ENCODE measurements around the gene TRIM32.

Gene TRIM32

GRCh38 chr9:116643691-116644090 lies 43.4 kb upstream of the TRIM32 start:
- Histone ChIP-seq H2AFZ (ENCODE audit: low read length) (no peak overlapping the region), H4K20me1 (ENCODE audit: insufficient read depth, low read length) (no peaks in the 10 kb centered on the region), H3K9ac (ENCODE audit: low read length) (no peak overlapping the region), H3K4me2 (ENCODE audit: low read length) (no peak overlapping the region), H3K9me2 (ENCODE audit: low read depth, low read length) (no peaks in the 10 kb centered on the region), H3K27ac (ENCODE audit: low read depth, low read length, poor library complexity, severe bottlenecking) (no peak overlapping the region), H3K79me2 (ENCODE audit: insufficient read depth, low read length) (no peaks in the 10 kb centered on the region), H3K36me3 (ENCODE audit: insufficient read depth, low read length) (no peaks in the 10 kb centered on the region), H3K4me3 (ENCODE audit: low read depth, low read length, poor library complexity, severe bottlenecking) (no peak overlapping the region), H3K27me3 (ENCODE audit: insufficient read depth, low read length) (no peaks in the 10 kb centered on the region), H3K9me3 (ENCODE audit: low read length) (no peaks in the 10 kb centered on the region), H3F3A (ENCODE audit: insufficient read depth, low read length) (no peaks in the 10 kb centered on the region), H3K4me1 (ENCODE audit: insufficient read depth, low read length, severe bottlenecking) (no peaks in the 10 kb centered on the region)
- TF ChIP-seq CTCF (IDR thresholded peaks at IDR 0.05; ENCODE audit: low read length), result no peak
- no peak for TF ChIP-seq EZH2 (IDR thresholded peaks at IDR 0.05; ENCODE audit: borderline replicate concordance, low read length)

- no peaks in the 10 kb centered on the region for H3K9me2 ChIP-seq (ENCODE audit: low read depth, low read length)
- H3F3A ChIP-seq (ENCODE audit: insufficient read depth, low read length), result no peaks in the 10 kb centered on the region
- H4K20me1 ChIP-seq (ENCODE audit: insufficient read depth, low read length), result no peaks in the 10 kb centered on the region
- no peak overlapping the region for H3K4me2 ChIP-seq (ENCODE audit: low read length)
- no peak overlapping the region for H3K9ac ChIP-seq (ENCODE audit: low read length)
- no peak overlapping the region for H3K4me3 ChIP-seq (ENCODE audit: low read depth, low read length, poor library complexity, severe bottlenecking)
- no peak overlapping the region for H3K27ac ChIP-seq (ENCODE audit: low read depth, low read length, poor library complexity, severe bottlenecking)
- no peaks in the 10 kb centered on the region for H3K27me3 ChIP-seq (ENCODE audit: insufficient read depth, low read length)
- TF ChIP-seq CTCF (IDR thresholded peaks at IDR 0.05; ENCODE audit: low read length) (no peak), EZH2 (IDR thresholded peaks at IDR 0.05; ENCODE audit: borderline replicate concordance, low read length) (no peak)
- H3K36me3 ChIP-seq (ENCODE audit: insufficient read depth, low read length), result no peaks in the 10 kb centered on the region
- no peaks in the 10 kb centered on the region for H3K79me2 ChIP-seq (ENCODE audit: insufficient read depth, low read length)
- no peaks in the 10 kb centered on the region for H3K9me3 ChIP-seq (ENCODE audit: low read length)
- no peaks in the 10 kb centered on the region for H3K4me1 ChIP-seq (ENCODE audit: insufficient read depth, low read length, severe bottlenecking)
- no peak overlapping the region for H2AFZ ChIP-seq (ENCODE audit: low read length)
Observed at GRCh38 chr9:116644091-116644688, 42.9 kb upstream of the TRIM32 start.

DNA sequence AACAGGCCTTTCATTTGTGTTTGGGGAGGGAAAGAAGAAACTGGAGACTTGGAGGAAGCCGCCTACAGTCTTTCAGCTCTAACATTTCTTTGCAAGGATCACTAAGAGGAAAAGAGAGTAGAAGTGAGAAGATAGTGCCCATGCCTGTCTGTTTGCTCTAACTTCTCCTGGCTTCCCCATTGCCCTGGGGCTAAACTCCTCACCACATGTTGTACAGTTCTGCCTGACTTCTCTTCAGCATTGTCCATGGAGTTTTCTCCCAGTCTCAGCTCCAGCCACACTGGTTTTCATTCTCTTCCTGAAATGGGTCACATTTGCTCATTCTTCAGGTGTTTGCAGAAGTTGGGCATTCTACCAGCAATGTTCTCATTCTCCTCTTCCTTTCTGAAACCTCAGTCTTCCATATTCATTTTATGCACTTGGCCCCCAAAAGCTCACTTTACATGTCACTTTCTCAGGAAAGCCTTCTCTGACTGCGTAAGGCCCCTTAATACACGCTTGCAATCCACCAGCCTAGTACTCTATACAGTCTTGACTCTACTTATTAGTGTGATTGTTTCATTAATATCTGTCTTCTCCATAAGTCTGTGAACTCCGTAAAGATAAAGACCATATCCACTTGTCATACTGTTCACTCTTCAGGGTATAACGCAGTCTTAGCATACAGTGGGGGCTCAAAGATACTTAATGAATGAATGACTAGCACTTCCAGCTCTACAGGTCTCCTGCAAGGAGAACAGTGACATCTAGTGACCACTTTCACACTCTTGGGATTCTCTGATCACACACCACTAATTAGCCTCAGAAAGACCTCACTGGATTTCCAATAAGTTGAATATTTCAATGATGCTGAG lies 40.2 kb upstream of the TRIM32 start:
- Histone ChIP-seq H3K9me3 (ENCODE audit: low read length) (no peaks in the 10 kb centered on the region), H3K9ac (ENCODE audit: low read length) (no peak overlapping the region), H3K4me3 (ENCODE audit: low read depth, low read length, poor library complexity, severe bottlenecking) (no peak overlapping the region), H3K36me3 (ENCODE audit: insufficient read depth, low read length) (no peaks in the 10 kb centered on the region), H2AFZ (ENCODE audit: low read length) (no peak overlapping the region), H3K27me3 (ENCODE audit: insufficient read depth, low read length) (no peaks in the 10 kb centered on the region), H3K4me1 (ENCODE audit: insufficient read depth, low read length, severe bottlenecking) (no peaks in the 10 kb centered on the region), H3K27ac (ENCODE audit: low read depth, low read length, poor library complexity, severe bottlenecking) (no peak overlapping the region), H3K9me2 (ENCODE audit: low read depth, low read length) (no peaks in the 10 kb centered on the region), H3K4me2 (ENCODE audit: low read length) (no peak overlapping the region), H3F3A (ENCODE audit: insufficient read depth, low read length) (no peaks in the 10 kb centered on the region), H4K20me1 (ENCODE audit: insufficient read depth, low read length) (no peaks in the 10 kb centered on the region), H3K79me2 (ENCODE audit: insufficient read depth, low read length) (no peaks in the 10 kb centered on the region)
- TF ChIP-seq CTCF (IDR thresholded peaks at IDR 0.05; ENCODE audit: low read length), result peak; percentile 71
- no peak for TF ChIP-seq EZH2 (IDR thresholded peaks at IDR 0.05; ENCODE audit: borderline replicate concordance, low read length)

Measured in OCI-LY1 (cell line).